ENCODE results near the gene RNF157. TPM values are rescaled to one million over a fixed set of nuclear protein-coding genes. Genes with fewer than 3 reads are reported as not detected.

The RNF157 gene
- total RNA-seq, 1 donor from 2014 or later, result 43.5 TPM

- H3K4me3 Mint-ChIP-seq (ENCODE audit: low read depth), result peak overlapping the region; percentile 97
- no peak for DNase-seq (ENCODE audit: low spot score, unreplicated experiment)
- H3K36me3 Mint-ChIP-seq (ENCODE audit: insufficient read depth), result peaks cover 11% of the 10 kb centered on the region
These were observed 136.0 kb downstream of the RNF157 start for GRCh38 chr17:76104140-76104895.

GRCh38 chr17:76103274-76104139, 136.8 kb downstream of the RNF157 start, which contains the start of gene EXOC7:
Gene EXOC7 (minus strand): TSS chr17:76103787. CDS start chr17:76103692, 95 bp downstream.
- peak within 1 kb of the TSS; percentile 96 for H3K27ac Mint-ChIP-seq
- peaks cover 23% of the 10 kb centered on the region for H3K4me1 Mint-ChIP-seq (ENCODE audit: low read depth)
- DNase-seq (ENCODE audit: low spot score, unreplicated experiment), result peak; percentile 87
- no peaks in the 10 kb centered on the region for H3K9me3 Mint-ChIP-seq (ENCODE audit: low read depth)
- peaks cover 14% of the 10 kb centered on the region for H3K36me3 Mint-ChIP-seq (ENCODE audit: insufficient read depth)
- H3K27me3 Mint-ChIP-seq, result no peaks in the 10 kb centered on the region
- peak within 1 kb of the TSS; percentile 97 for H3K4me3 Mint-ChIP-seq (ENCODE audit: low read depth)
- TF ChIP-seq CTCF (IDR thresholded peaks at IDR 0.05; ENCODE audit: unreplicated experiment), result no peak

More at GRCh38 chr17:76104140-76104895, 136.0 kb downstream of the RNF157 start:
- H3K27ac Mint-ChIP-seq, result peak overlapping the region; percentile 96
- TF ChIP-seq CTCF (IDR thresholded peaks at IDR 0.05; ENCODE audit: unreplicated experiment), result no peak
- H3K9me3 Mint-ChIP-seq (ENCODE audit: low read depth), result no peaks in the 10 kb centered on the region
- H3K4me1 Mint-ChIP-seq (ENCODE audit: low read depth), result peaks cover 23% of the 10 kb centered on the region
- no peaks in the 10 kb centered on the region for H3K27me3 Mint-ChIP-seq

DNA sequence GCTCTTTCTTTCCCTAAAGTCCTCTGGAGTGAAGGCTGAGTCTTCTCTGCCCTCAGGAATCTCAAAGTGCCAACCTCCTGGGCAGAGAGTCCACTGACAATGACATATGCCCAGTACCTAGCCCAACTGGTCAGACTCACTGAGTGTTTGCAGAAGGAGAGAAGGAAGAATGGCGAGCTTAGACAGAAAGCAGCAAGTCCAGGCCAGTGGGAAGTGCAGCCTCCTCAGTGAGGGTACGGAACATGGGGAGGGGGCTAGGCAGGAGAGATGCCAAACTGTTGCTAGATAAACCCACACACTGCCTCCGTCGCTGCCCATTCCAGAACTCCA, 137.4 kb downstream of the RNF157 start:
- TF ChIP-seq CTCF (IDR thresholded peaks at IDR 0.05; ENCODE audit: unreplicated experiment), result no peak
- no peaks in the 10 kb centered on the region for H3K9me3 Mint-ChIP-seq (ENCODE audit: low read depth)

DNA sequence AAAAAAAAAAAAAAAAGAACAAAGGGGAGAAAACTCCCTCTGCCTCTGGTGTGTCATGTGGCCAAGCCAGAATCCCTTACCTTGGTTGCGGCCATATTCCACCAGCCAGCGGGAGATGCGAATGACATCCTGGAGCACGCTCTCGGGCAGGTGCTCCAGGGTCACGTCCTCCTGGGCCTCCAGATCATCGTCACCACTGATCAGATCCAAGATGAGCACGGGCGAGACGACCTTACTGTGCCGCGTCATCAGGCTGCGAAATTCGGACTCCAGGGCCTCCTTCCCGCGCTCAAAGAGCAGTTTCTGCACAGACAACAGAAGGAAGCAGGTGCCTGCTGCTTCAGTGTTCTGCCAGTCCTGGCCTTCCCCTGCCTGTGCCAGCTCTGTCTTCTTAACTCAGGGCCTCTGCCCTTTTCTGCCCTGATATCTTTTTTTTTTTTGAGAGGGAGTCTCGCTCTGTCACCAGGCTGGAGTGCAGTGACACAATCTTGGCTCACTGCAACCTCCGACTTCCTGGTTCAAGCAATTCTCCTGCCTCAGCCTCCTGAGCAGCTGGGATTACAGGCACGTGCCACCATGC, 142.5 kb downstream of the RNF157 start:
- H3K27me3 Mint-ChIP-seq, result no peaks in the 10 kb centered on the region
- TF ChIP-seq CTCF (IDR thresholded peaks at IDR 0.05; ENCODE audit: unreplicated experiment), result no peak
- no peak for DNase-seq (ENCODE audit: low spot score, unreplicated experiment)
- H3K4me3 Mint-ChIP-seq (ENCODE audit: low read depth), result no peak overlapping the region
- H3K4me1 Mint-ChIP-seq (ENCODE audit: low read depth), result peaks cover 4% of the 10 kb centered on the region
- H3K27ac Mint-ChIP-seq, result no peak overlapping the region
- peaks cover 31% of the 10 kb centered on the region for H3K36me3 Mint-ChIP-seq (ENCODE audit: insufficient read depth)
- no peaks in the 10 kb centered on the region for H3K9me3 Mint-ChIP-seq (ENCODE audit: low read depth)

More for the DNA sequence above, 137.4 kb downstream of the RNF157 start:
- H3K36me3 Mint-ChIP-seq (ENCODE audit: insufficient read depth), result peaks cover 14% of the 10 kb centered on the region
- DNase-seq (ENCODE audit: low spot score, unreplicated experiment), result no peak
- peaks cover 23% of the 10 kb centered on the region for H3K4me1 Mint-ChIP-seq (ENCODE audit: low read depth)
- H3K27me3 Mint-ChIP-seq, result no peaks in the 10 kb centered on the region
- H3K27ac Mint-ChIP-seq, result peak overlapping the region; percentile 96
- H3K4me3 Mint-ChIP-seq (ENCODE audit: low read depth), result peak overlapping the region; percentile 97

GRCh38 chr17:76095943-76096342, 144.3 kb downstream of the RNF157 start:
- H3K27ac Mint-ChIP-seq, result no peak overlapping the region
- no peak for TF ChIP-seq CTCF (IDR thresholded peaks at IDR 0.05; ENCODE audit: unreplicated experiment)
- no peak for DNase-seq (ENCODE audit: low spot score, unreplicated experiment)
- no peaks in the 10 kb centered on the region for H3K9me3 Mint-ChIP-seq (ENCODE audit: low read depth)
- H3K4me3 Mint-ChIP-seq (ENCODE audit: low read depth), result no peak overlapping the region
- H3K4me1 Mint-ChIP-seq (ENCODE audit: low read depth), result peaks cover 1% of the 10 kb centered on the region
- peaks cover 26% of the 10 kb centered on the region for H3K36me3 Mint-ChIP-seq (ENCODE audit: insufficient read depth)
- no peaks in the 10 kb centered on the region for H3K27me3 Mint-ChIP-seq
